Measurements from ENCODE around the gene C9orf50. TPM values are rescaled to one million over a fixed set of nuclear protein-coding genes. Genes with fewer than 3 reads are reported as not detected.

The C9orf50 gene
- total RNA-seq, 3 donors from 2014 or later (not counting 1 experiment from before 2014, with no cell fraction given), result not detected

GRCh38 chr9:129597355-129598088 lies 23.4 kb downstream of the C9orf50 start:
- no peak for TF ChIP-seq CTCF (IDR thresholded peaks at IDR 0.05)
- H3K4me1 ChIP-seq (ENCODE audit: control insufficient read depth, insufficient read depth, low read length), result peaks cover 34% of the 10 kb centered on the region
- peaks cover 10% of the 10 kb centered on the region for H3K27me3 ChIP-seq (ENCODE audit: control insufficient read depth, insufficient read depth, low read length)
- Mint-ChIP-seq H3K9me3 (no peaks in the 10 kb centered on the region), H3K27ac (peak overlapping the region in 1 of 2 donors; percentile 40), H3K27me3 (ENCODE audit: low read depth in 2 of 2) (peaks cover 24 to 33% of the 10 kb centered on the region in 2 donors), H3K4me3 (peak overlapping the region; percentile 37), H3K4me1 (peaks cover 5 to 30% of the 10 kb centered on the region in 2 donors), H3K36me3 (no peaks in the 10 kb centered on the region)
- peak overlapping the region; percentile 79 for H3K27ac ChIP-seq (ENCODE audit: low read length)
- peak overlapping the region; percentile 38 for H3K4me3 ChIP-seq (ENCODE audit: low read length)
- intact Hi-C loops (cut with micrococcal nuclease), result no loop called here
- ATAC-seq (peak; percentile 57 to 85 (median 78)), DNase-seq (peak; percentile 31 to 71)
- no peaks in the 10 kb centered on the region for H3K36me3 ChIP-seq (ENCODE audit: control insufficient read depth, insufficient read depth, low read length)
- WGBS (ENCODE audit: insufficient coverage), result 2% methylated on average over 55 of the region's 57 CpGs
- H3K9me3 ChIP-seq (ENCODE audit: control insufficient read depth, insufficient read depth, low read length), result no peaks in the 10 kb centered on the region

GRCh38 chr9:129596541-129597331 lies 24.2 kb downstream of the C9orf50 start:
- Histone ChIP-seq H3K4me1 (ENCODE audit: control insufficient read depth, insufficient read depth, low read length) (peaks cover 34% of the 10 kb centered on the region), H3K27ac (ENCODE audit: low read length) (no peak overlapping the region), H3K27me3 (ENCODE audit: control insufficient read depth, insufficient read depth, low read length) (peaks cover 10% of the 10 kb centered on the region), H3K36me3 (ENCODE audit: control insufficient read depth, insufficient read depth, low read length) (no peaks in the 10 kb centered on the region), H3K9me3 (ENCODE audit: control insufficient read depth, insufficient read depth, low read length) (no peaks in the 10 kb centered on the region), H3K4me3 (ENCODE audit: low read length) (no peak overlapping the region)
- H3K4me3 Mint-ChIP-seq, result peak overlapping the region; percentile 52
- peaks cover 5 to 30% of the 10 kb centered on the region in 2 donors for H3K4me1 Mint-ChIP-seq
- WGBS (ENCODE audit: insufficient coverage), result 63% methylated on average over 32 of the region's 33 CpGs
- no peaks in the 10 kb centered on the region for H3K36me3 Mint-ChIP-seq
- H3K27ac Mint-ChIP-seq, result peak overlapping the region in 1 of 2 donors; percentile 42
- ATAC-seq (peak in 2 of 3 donors; percentile 12 to 17), DNase-seq (no peak)
- no peak for TF ChIP-seq CTCF (IDR thresholded peaks at IDR 0.05)
- H3K9me3 Mint-ChIP-seq, result no peaks in the 10 kb centered on the region
- intact Hi-C loops (cut with micrococcal nuclease), result no loop called here
- H3K27me3 Mint-ChIP-seq (ENCODE audit: low read depth in 2 of 2), result peaks cover 24 to 33% of the 10 kb centered on the region in 2 donors

- no peak for ATAC-seq
- H3K27me3 Mint-ChIP-seq (ENCODE audit: low read depth in 2 of 2), result peaks cover 24 to 32% of the 10 kb centered on the region in 2 donors
Measured at GRCh38 chr9:129595903-129596540, 24.9 kb downstream of the C9orf50 start.

More at GRCh38 chr9:129595903-129596540, 24.9 kb downstream of the C9orf50 start:
- WGBS (ENCODE audit: insufficient coverage), result 59% methylated on average over 6 of the region's 6 CpGs
- Histone ChIP-seq H3K9me3 (ENCODE audit: control insufficient read depth, insufficient read depth, low read length) (no peaks in the 10 kb centered on the region), H3K27ac (ENCODE audit: low read length) (no peak overlapping the region), H3K4me3 (ENCODE audit: low read length) (no peak overlapping the region), H3K36me3 (ENCODE audit: control insufficient read depth, insufficient read depth, low read length) (no peaks in the 10 kb centered on the region), H3K27me3 (ENCODE audit: control insufficient read depth, insufficient read depth, low read length) (peaks cover 10% of the 10 kb centered on the region), H3K4me1 (ENCODE audit: control insufficient read depth, insufficient read depth, low read length) (peaks cover 34% of the 10 kb centered on the region)
- Mint-ChIP-seq H3K4me1 (peaks cover 5 to 30% of the 10 kb centered on the region in 2 donors), H3K9me3 (no peaks in the 10 kb centered on the region), H3K36me3 (no peaks in the 10 kb centered on the region), H3K27ac (peak overlapping the region in 1 of 2 donors; percentile 42), H3K4me3 (peak overlapping the region; percentile 52)
- TF ChIP-seq CTCF (IDR thresholded peaks at IDR 0.05), result no peak
- no peak for DNase-seq
- intact Hi-C loops (cut with micrococcal nuclease), result no loop called here
